Activated CD4-positive, CD25-positive, alpha-beta regulatory T cell treated with anti-CD3 and anti-CD28 coated beads, Interleukin-2, amount 50 U/mL, for 24 hours (primary cell): ENCODE results near the gene CLSTN2.

Experiments used
- ATAC-seq, 2 donors: fragments of 150-1000 bp; cut with Tn5 transposase; one replicate each; pipeline ENCODE4 v1.10.0; 2021; ENCODE audit warnings: mild to moderate bottlenecking in 1 of 2, moderate library complexity in 1 of 2

The CLSTN2 gene

GRCh38 chr3:140351466-140351865, 416.5 kb downstream of the CLSTN2 start:
- no peak for ATAC-seq

GRCh38 chr3:140355481-140355880, 420.5 kb downstream of the CLSTN2 start:
- ATAC-seq: no peak

DNA sequence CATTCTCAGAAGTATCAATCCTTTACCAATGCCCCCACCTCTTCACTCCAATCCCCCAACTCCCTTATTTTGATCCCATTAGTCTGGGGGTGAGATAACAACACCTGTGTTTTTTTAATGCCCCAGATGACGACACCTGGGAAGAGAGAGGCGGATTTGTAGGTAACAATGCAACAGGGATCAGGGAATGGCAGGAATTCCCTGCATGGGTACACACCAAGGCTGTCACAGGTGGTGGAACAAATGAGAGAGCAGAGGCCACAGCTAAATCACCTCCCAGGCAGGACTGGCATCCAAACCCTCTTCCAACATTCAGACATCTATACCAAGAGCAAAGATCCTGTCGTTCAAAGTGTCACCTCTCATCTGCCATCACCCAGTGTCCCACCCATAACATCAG, 423.7 kb downstream of the CLSTN2 start:
- ATAC-seq: no peak

GRCh38 chr3:140359233-140359995, 424.4 kb downstream of the CLSTN2 start:
- ATAC-seq: no peak

DNA sequence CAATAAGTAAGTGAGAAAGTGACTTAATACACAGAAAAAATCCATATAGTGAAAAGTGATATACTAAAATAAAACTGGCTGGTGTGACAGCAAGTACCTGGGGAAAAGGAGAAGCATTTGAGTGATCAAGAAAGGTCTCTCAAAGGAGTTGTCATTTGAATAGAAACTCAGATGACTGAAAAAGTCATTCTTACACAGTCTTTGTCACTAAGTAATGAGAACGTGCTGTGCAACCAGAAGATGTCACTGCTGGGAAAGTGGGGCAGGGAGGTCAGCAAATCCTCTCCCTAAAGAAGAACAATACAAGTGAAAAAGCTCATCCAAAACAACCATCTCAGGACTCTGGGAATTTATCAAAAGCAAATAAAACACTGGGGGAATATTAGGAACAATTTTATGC, 425.3 kb downstream of the CLSTN2 start:
- no peak for ATAC-seq

DNA sequence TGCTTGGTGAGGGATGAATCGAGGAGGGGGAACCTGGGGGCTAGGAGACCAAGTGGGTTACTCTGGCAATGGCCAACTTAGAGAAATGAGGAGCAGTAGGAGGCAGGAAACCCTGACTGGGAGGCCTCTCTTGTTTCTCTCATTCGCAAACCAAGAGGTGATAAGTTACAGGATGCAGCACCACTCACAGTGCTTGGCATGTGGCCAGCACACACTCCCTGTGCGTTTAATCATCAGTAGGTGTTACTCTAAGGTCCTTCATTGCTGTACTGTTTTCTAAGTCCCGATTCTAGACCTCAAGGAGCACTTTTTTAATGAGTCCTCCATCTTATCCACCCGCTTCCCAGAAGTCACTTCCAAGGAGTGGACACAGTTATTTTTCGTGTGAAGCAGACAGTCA, 428.8 kb downstream of the CLSTN2 start:
- no peak for ATAC-seq

- ATAC-seq: no peak
Measured at GRCh38 chr3:140365872-140366697, 431.1 kb downstream of the CLSTN2 start.

DNA sequence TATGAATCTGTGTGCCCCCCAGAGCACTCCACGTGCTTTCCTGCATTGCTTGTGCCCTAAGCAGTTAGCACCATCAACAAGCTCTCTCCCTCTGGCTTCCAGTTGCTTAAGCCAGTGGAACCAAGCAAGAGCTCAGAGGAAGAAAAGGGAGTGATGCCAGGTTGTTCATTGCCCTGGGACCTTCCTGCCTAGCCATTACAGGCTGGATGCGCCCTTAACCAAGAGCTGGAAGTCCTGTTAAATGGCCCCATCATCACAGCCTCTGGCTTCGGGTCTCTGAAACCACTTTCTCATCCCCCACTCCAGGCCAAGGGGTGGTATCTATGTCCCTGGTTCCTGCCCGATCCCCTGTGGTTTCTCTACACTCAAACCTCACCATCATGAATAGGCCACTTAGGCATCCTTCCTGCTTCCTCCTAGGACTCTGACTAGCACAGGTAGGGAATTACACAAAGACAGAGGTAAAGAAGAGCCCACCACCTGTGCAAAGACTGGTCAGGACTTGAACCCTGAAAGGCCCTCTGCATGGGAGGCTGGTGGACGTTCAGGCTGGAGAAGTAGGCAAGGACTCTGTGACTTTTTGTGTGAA, 433.3 kb downstream of the CLSTN2 start:
- no peak for ATAC-seq

DNA sequence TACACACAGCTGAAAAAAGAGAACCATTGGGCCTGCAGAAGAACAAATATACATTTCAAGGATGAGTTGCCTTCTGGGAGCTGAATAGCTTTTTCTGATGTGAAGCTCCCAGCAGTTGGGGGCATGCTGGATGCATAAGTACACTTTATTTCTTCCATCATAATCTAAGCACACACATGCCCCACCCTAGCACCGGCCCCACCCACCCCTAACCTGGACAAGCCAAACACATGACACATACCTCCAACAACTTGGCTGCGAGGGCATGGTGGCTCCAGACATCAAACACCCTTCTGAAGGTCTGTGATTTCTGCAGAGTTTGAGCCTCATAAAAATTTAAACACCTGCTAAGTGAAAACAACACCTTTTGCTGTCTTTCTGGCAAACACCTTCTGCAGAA, 435.7 kb downstream of the CLSTN2 start:
- no peak for ATAC-seq

- ATAC-seq: no peak
Measured at GRCh38 chr3:140373234-140373633, 438.2 kb downstream of the CLSTN2 start.

DNA sequence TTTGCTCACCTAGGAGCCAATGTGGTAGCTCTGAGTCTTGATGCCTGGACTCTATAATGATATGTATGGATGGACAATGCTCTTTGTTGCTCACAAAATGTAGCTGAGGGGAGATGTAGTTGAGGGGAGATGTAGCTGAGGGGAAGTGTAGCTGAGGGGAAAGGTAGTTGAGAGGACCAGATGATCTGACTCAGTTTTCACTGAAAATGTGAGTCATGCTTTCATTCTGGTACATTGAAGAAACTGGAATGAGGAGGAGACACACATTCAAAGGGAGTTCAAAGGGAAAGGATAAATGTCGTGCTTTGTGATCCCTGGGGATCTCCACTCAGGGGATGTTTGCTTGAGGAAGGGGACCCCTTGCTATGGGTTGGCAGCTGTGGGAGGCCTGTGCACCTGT, 440.0 kb downstream of the CLSTN2 start:
- ATAC-seq: no peak

DNA sequence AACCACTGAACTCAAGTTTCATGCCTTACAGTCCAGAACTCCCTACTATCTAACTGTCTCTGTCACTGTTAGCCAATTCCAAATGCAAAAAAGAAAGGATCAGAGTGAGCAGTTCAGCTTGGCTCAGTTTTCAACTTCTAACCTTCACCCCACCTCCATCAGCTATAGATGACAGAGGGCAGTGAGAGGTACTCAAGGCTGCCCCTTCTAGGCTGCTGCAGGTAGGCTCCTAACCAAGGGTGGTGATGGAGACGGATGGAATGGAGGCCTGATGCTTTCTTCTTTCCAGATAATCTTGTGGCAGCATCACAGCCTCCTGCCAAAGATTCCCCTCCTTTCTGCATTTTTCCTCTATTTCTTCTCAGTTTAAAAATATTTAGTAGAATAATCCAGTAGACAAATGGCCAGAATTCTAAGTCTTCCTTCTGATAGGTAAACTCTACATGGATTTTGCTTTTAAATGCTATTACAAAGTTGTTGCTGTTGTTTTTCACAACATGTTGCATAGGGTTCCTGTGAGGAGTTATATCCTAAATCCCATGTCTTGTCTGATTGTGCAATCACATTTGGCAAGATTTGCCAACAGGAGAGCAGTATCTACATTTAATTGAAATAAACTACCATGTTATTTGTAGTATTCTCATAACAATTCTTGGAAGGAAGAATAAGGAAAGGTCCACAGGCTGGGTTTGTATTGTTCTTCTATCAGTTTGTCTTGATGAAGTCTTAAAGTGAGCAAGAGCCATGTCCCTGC, 441.3 kb downstream of the CLSTN2 start:
- no peak for ATAC-seq

DNA sequence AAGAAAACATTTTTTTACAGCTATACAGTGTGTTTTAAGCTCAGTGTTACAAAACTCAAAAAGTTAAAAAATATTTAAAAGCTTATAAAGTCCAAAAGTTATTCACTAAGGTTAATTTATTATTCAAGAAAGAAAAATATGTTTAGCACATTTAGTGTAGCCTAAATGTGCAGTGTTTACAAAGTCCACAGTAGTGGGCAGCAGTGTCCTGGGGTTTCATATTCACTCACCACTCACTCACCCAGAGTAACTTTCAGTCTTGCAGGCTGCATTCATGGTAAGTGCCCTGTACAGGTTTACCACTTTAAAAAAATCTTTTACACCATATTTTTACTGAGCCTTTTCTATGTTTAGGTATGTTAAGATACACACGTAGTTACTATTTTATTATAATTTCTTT, 442.7 kb downstream of the CLSTN2 start:
- ATAC-seq: no peak

- ATAC-seq: no peak
Measured at GRCh38 chr3:140378571-140379340, 443.8 kb downstream of the CLSTN2 start.

GRCh38 chr3:140384028-140384771, 449.2 kb downstream of the CLSTN2 start:
- no peak for ATAC-seq

- ATAC-seq: no peak
Measured at GRCh38 chr3:140384876-140385275, 449.9 kb downstream of the CLSTN2 start.

- peak in 1 of 2 donors; percentile 20 for ATAC-seq
Measured at GRCh38 chr3:140386357-140387100, 451.5 kb downstream of the CLSTN2 start.

GRCh38 chr3:140387244-140387643, 452.3 kb downstream of the CLSTN2 start:
- ATAC-seq: no peak

GRCh38 chr3:140388202-140388922, 453.4 kb downstream of the CLSTN2 start:
- ATAC-seq: no peak

DNA sequence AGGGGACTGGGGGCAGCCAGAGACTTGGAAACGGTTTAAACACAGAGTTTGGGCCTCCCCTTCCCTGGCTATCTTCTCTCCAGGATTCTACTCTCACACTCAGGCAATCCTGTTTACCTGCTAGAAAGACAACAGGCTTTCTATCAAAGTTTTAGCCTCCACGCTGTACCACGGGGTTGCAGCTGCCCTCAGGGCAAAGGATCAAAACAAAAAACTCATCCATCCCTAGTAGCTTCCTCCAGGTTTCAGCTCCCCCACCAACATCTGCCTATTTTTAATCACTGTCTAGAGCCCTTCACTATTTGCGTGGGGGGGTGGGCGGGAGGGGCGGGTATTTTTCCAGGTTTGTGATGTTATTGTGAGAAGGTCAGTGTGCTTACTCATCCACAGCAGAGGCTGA, 456.1 kb downstream of the CLSTN2 start:
- ATAC-seq: no peak
